ENCODE measurements around the gene PRR20G.

- TF ChIP-seq, protein P1, sequence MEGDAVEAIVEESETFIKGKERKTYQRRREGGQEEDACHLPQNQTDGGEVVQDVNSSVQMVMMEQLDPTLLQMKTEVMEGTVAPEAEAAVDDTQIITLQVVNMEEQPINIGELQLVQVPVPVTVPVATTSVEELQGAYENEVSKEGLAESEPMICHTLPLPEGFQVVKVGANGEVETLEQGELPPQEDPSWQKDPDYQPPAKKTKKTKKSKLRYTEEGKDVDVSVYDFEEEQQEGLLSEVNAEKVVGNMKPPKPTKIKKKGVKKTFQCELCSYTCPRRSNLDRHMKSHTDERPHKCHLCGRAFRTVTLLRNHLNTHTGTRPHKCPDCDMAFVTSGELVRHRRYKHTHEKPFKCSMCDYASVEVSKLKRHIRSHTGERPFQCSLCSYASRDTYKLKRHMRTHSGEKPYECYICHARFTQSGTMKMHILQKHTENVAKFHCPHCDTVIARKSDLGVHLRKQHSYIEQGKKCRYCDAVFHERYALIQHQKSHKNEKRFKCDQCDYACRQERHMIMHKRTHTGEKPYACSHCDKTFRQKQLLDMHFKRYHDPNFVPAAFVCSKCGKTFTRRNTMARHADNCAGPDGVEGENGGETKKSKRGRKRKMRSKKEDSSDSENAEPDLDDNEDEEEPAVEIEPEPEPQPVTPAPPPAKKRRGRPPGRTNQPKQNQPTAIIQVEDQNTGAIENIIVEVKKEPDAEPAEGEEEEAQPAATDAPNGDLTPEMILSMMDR (conservative IDR thresholded peaks at IDR 0.05; ENCODE audit: low read length) = no peak
- no peak for TF ChIP-seq EZH2phosphoT487 (IDR thresholded peaks at IDR 0.05; ENCODE audit: borderline replicate concordance, low read depth, low read length)
These were observed 32.8 kb upstream of the PRR20G start for GRCh38 chr3:127320529-127321121.
